ENCODE results near the gene CD163.
"Not testable (repeated sequence)": the region's sequence is repeated elsewhere in the genome, so short reads cannot be mapped to it uniquely, and the experiment has no call there.

The CD163 gene

DNA sequence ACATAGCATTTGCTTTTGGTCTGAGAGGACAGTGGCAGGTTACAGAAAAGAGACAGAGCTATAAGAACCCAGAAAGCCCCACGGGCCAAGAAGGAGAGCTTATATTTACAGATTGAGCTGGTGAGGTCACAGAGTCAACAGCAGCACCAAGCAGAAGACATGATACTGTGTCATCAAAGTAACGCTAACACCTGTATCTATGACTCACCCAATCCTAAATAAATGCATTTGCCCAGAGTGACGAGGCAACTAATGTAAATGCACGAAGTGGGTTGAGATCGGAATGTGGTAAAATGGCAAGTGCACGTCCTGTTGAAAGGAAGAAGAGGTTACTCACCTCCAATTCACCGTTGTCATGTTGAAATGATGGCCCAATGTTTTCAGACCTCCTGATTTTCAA, 52.9 kb downstream of the CD163 start:
- no peak for DNase-seq (ENCODE audit: low read depth in 2 of 2)

- no peak for DNase-seq (ENCODE audit: low read depth in 2 of 2)
These were observed 55.5 kb downstream of the CD163 start for GRCh38 chr12:7448099-7448498.

DNA sequence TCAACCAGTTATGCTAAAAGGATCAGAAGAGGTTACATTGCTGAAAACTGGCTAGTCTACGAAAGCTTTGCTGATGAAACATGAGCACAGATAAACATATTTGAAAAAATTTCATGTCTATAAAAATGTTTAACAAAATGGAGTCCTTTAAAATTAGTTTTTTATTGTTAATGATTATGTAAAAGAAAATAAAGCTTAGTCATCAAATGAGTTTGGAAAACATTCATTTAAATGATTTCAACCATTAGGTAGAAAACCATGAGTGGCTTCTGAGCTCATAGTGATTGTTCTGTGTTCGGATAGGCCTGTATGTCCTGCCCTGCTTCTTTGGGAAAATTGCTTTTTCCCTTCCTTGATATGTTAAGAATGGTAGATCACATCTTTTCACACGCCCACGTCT, 59.0 kb downstream of the CD163 start:
- no peak for DNase-seq (ENCODE audit: low read depth in 2 of 2)

DNA sequence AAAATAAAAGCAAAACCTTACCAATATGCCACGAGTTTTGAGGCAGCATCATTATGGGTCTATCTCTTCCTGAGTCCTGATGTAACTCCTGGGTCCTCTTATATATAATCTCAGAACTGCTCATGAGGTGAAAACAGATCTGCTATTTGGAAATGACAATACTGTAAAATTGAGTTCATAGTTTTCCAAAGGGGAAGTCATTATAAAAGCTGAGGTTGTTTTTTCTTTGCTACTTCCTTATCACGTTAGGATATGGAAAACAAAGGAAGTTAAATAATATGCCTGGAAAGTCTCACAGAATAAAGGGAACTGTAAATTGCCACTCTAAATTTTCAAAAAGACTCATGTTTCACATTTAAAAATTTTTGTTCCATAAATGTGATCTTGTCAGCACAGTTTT, 59.5 kb downstream of the CD163 start, which contains the start of gene CD163L1:
TSS of gene CD163L1 (minus strand) at position 78 of the 400 bp plus-strand sequence. CDS start at position 52, 26 bp downstream.
- no peak for DNase-seq (ENCODE audit: low read depth in 2 of 2)

DNA sequence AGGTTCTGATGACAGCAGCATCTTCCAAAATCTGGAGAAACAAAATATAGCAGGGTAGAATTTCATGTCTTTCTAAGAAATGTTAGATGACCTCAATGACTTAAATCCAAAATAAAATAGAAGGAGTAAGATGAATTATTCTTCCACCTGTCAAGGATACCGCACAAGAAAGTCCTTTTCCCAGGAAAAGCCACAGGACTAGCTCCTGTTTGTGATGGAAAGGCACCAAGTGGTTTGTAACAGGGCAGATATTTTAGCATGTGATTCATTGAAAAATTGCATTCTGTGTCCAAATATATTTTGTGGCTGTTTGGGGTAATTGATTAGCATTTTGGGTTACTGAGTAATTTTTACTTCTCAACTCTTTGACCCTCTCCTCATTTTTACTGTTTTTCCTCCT, 62.4 kb downstream of the CD163 start:
- no peak for DNase-seq (ENCODE audit: low read depth in 2 of 2)

GRCh38 chr12:7439579-7440505, 63.7 kb downstream of the CD163 start:
- DNase-seq (ENCODE audit: low read depth in 2 of 2), result no peak

- DNase-seq (ENCODE audit: low read depth in 2 of 2), result not testable (repeated sequence)
These were observed 65.1 kb downstream of the CD163 start for GRCh38 chr12:7438291-7438995.

- not testable (repeated sequence) for DNase-seq (ENCODE audit: low read depth in 2 of 2)
These were observed 66.1 kb downstream of the CD163 start for GRCh38 chr12:7437494-7437893.

DNA sequence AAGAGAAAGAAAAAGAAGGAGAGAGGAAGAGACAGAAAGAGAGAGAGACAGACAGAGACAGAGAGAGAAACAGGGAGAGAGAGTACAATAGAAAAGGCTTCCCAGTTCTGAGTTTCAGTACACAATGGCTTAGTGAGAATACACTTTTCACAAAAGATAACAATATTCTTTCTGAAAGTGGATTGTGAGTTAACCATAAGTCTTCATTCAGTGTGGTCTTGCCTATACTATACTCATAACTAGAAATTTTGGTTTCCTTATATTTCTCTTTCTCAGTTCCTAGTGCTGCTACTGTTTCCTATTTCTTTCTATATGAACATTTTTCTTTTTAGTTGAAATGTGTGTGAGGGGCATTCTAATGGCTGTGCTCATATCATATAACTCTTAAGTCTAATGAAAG, 68.9 kb downstream of the CD163 start:
- no peak for DNase-seq (ENCODE audit: low read depth in 2 of 2)

GRCh38 chr12:7433276-7433822, 70.2 kb downstream of the CD163 start:
- DNase-seq (ENCODE audit: low read depth in 2 of 2), result no peak

DNA sequence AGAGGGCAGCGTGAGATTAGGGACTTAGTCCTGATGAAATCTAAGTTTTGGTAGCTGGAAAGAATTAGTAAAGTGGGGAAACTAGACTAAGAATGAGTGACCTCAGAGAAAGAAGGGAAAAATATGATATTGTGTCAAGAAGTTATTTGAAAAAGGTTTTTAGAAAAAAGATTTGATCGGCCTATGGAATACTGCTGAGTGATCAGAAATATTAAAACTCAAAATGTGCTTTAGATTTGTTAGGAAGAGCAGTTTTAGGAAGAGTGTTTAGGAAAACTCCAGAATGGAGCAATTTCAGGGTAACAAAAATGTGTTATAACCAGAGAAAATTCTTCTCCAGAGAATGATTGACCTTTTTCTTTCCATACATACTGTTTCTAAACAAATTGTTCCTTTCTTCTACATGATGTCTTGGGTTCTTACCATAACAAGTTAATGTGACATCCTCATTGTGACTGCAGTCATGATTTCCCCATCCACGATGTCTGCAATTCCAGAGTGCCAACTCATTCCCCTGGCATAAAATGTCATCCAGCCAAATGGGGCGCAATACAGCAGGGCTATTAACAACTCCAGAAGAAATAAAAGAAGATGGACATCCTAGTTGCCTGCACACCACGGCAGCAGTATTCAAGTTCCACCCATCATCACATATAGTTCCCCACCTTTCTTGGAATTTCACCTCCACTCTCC, 71.4 kb downstream of the CD163 start:
- no peak for DNase-seq (ENCODE audit: low read depth in 2 of 2)

Data from activated CD8-positive, alpha-beta memory T cell treated with anti-CD3 and anti-CD28 coated beads for 4 hours (primary cell).